GM12878 (cell line): Measurements from ENCODE around the gene TNFAIP8L2. TPM values are rescaled to one million over a fixed set of nuclear protein-coding genes. Genes with fewer than 3 reads are reported as not detected.

Experiments
- ATAC-seq: fragments of 200-7000 bp; cut with Tn5 transposase; 3 replicates; pipeline ENCODE4 v1.9.1; 2020; ENCODE audit warnings: mild to moderate bottlenecking, moderate library complexity
- BruUV-seq: library from RNA; stranded (reverse); fragments of 400-500 nt; replicated peaks from 2 replicates; lab custom pipeline; 2021; lab: Mats Ljungman, UMichigan
- CTCF ChIA-PET: fragments of 300-600 bp; sonication (Branson Sonifier 250); formaldehyde crosslinking; extraction: SDS; loops from one replicate; lab custom pipeline; 2021; ENCODE audit warnings: inconsistent platforms; lab: Yijun Ruan, JAX
- POLR2A ChIA-PET: fragments of 350-600 bp; formaldehyde crosslinking; extraction: SDS; loops from one replicate; lab custom pipeline; 2021; ENCODE audit warnings: inconsistent platforms; lab: Charles Lee
- RAD21 ChIA-PET: fragments of 300-600 bp; sonication (Branson Sonifier 250); formaldehyde crosslinking; loops from one replicate; lab custom pipeline; 2023; ENCODE audit warnings: antibody characterized with exemption; ENCODE audit not compliant: unreplicated experiment; lab: Charles Lee
- SMC1A ChIA-PET: fragments of 300-600 bp; sonication (Branson Sonifier 250); formaldehyde crosslinking; loops from one replicate; lab custom pipeline; 2023; ENCODE audit not compliant: unreplicated experiment, uncharacterized antibody; lab: Charles Lee
- DNase-seq: peaks from one replicate; pipeline ENCODE4 v3.0.0-alpha.2; 2011; ENCODE audit warnings: low read depth, low spot score
- FAIRE-seq: peaks from 3 replicates; lab custom pipeline; 2011; peaks lifted over from hg19 to GRCh38; lab: Jason Lieb, UNC
- H2AFZ ChIP-seq: 2 replicates; pipeline ENCODE4 v1.6.0; 2011; ENCODE audit warnings: low read depth, low read length, control low read depth; ENCODE audit not compliant: control insufficient read depth
- H3K27ac ChIP-seq: 2 replicates; pipeline ENCODE4 v1.5.1; 2011; ENCODE audit warnings: control low read depth; ENCODE audit not compliant: control insufficient read depth, insufficient read depth
- H3K27me3 ChIP-seq, 2 experiments: replicated peaks in 1 of 2; 2 replicates each; pipeline versions ENCODE4 v1.6.0 to v1.6.1; 2011; ENCODE audit warnings: low read length in 1 of 2; ENCODE audit not compliant: control insufficient read depth in 2 of 2, insufficient read depth in 2 of 2
- H3K36me3 ChIP-seq, 2 experiments: 2 replicates each; pipeline ENCODE4 v1.5.1; 2011; ENCODE audit warnings: low read length in 1 of 2; ENCODE audit not compliant: control insufficient read depth in 2 of 2, insufficient read depth in 2 of 2
- H3K4me1 ChIP-seq: 2 replicates; pipeline ENCODE4 v1.6.1; 2011; ENCODE audit warnings: mild to moderate bottlenecking, low read length, moderate library complexity, mixed read lengths; ENCODE audit not compliant: control insufficient read depth, insufficient read depth
- H3K4me2 ChIP-seq: 2 replicates; pipeline ENCODE4 v1.6.0; 2011; ENCODE audit warnings: control low read depth; ENCODE audit not compliant: control insufficient read depth, insufficient read depth
- H3K4me3 ChIP-seq: fragments of 200-600 bp; sonication (generic); 2 replicates; pipeline ENCODE4 v1.5.1; 2016
- H3K79me2 ChIP-seq: 2 replicates; pipeline ENCODE4 v1.6.0; 2011; ENCODE audit warnings: low read length; ENCODE audit not compliant: control insufficient read depth, insufficient read depth
- H3K9ac ChIP-seq: 2 replicates; pipeline ENCODE4 v1.8.0; 2011; ENCODE audit warnings: low read length, control low read depth, mixed read lengths; ENCODE audit not compliant: control insufficient read depth, insufficient read depth
- H3K9me3 ChIP-seq: replicated peaks from 3 replicates; pipeline ENCODE4 v1.5.1; 2011; ENCODE audit warnings: mild to moderate bottlenecking, low read length; ENCODE audit not compliant: control insufficient read depth, insufficient read depth
- H4K20me1 ChIP-seq: 2 replicates; pipeline ENCODE4 v1.6.0; 2011; ENCODE audit not compliant: control insufficient read depth, insufficient read depth
- FOXM1 ChIP-seq: IDR thresholded peaks from 2 replicates; pipeline ENCODE4 v1.6.1; 2012; ENCODE audit warnings: low read depth, mild to moderate bottlenecking, inconsistent platforms, low read length, moderate library complexity
- ZBTB4 ChIP-seq: fragments of 450-650 bp; formaldehyde crosslinking; IDR thresholded peaks from 2 replicates; pipeline ENCODE4 v1.4.0; 2022; ENCODE audit warnings: mild to moderate bottlenecking, moderate library complexity
- WGBS: methylation state at CpG from one replicate; pipeline ENCODE4 v1.1.6; 2016; ENCODE audit warnings: low lambda C conversion rate; ENCODE audit not compliant: insufficient replicate concordance, insufficient coverage; ENCODE audit errors: missing lambda C conversion rate; 5-methylcytosine and 5-hydroxymethylcytosine counted together
- in situ Hi-C: fragments of 300-500 bp; cut with MboI; formaldehyde crosslinking; loops from 9 replicates; pipeline ENCODE4 v1.14.3; 2018; ENCODE audit warnings: mixed read lengths
- intact Hi-C: fragments of 100-400 bp; cut with micrococcal nuclease; formaldehyde crosslinking; loops from one replicate; pipeline ENCODE4 v1.14.2; 2022; ENCODE audit not compliant: unreplicated experiment
- polyA plus RNA-seq, 11 experiments: library from polyadenylated mRNA; depleted of rRNA in 4 of 11; unstranded in 6 of 11; stranded (reverse) in 5 of 11; fragments of >200 nt; fragmentation: Nextera tagmentation in 4 of 11; fragmentation: Illumina TruSeq in 1 of 11; extraction: Ambion mirVana in 4 of 11; extraction: Trizol in 1 of 11; gene quantifications; 1 replicate in 1 of 11; 2 replicates in 10 of 11; pipeline versions ENCODE4 v1.2.1 to v1.2.3, GENCODE V29; 2011 to 2016; ENCODE audit warnings: inconsistent platforms in 2 of 11, missing spikeins in 2 of 11, low read depth in 1 of 11
- total RNA-seq, 4 experiments: library from RNA; depleted of rRNA in 3 of 4; stranded (reverse); fragments of >200 nt in 3 of 4; fragmentation: Illumina TruSeq in 1 of 4; extraction: Trizol in 1 of 4; gene quantifications; 2 replicates each; pipeline versions ENCODE4 v1.2.1 to v1.2.3, GENCODE V29; 2013 to 2021
- TF ChIP-seq, protein P1 (sequence below): IDR thresholded peaks from 2 replicates; pipeline ENCODE4 v1.6.1; 2011; ENCODE audit warnings: borderline replicate concordance, low read depth, mild to moderate bottlenecking, moderate library complexity, mixed read lengths, low read length; ENCODE audit not compliant: insufficient read depth; ENCODE audit errors: extremely low read length
- TF ChIP-seq, protein P2 (sequence below): IDR thresholded peaks from 2 replicates; pipeline ENCODE4 v1.6.1; 2012; ENCODE audit warnings: low read depth, low read length, improper control_type of control experiment
- TF ChIP-seq, protein P3 (sequence below): fragments of 450-650 bp; IDR thresholded peaks from 2 replicates; pipeline ENCODE4 v1.6.1; 2016; ENCODE audit warnings: mild to moderate bottlenecking, moderate library complexity, borderline replicate concordance

The TNFAIP8L2 gene
- total and polyA plus RNA-seq, 10 of the 15 experiments (the other 5 are each of a cell fraction or from before 2014, with no cell fraction given) = 5.4 to 26.3 (median 14.2) TPM

- no peaks in the 10 kb centered on the region for H3K79me2 ChIP-seq
- TF ChIP-seq ZBTB4 (no peak), FOXM1 (no peak)
- TF ChIP-seq, protein P1, sequence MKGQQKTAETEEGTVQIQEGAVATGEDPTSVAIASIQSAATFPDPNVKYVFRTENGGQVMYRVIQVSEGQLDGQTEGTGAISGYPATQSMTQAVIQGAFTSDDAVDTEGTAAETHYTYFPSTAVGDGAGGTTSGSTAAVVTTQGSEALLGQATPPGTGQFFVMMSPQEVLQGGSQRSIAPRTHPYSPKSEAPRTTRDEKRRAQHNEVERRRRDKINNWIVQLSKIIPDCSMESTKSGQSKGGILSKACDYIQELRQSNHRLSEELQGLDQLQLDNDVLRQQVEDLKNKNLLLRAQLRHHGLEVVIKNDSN = no peak
- TF ChIP-seq, protein P2, sequence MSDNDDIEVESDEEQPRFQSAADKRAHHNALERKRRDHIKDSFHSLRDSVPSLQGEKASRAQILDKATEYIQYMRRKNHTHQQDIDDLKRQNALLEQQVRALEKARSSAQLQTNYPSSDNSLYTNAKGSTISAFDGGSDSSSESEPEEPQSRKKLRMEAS = no peak
- TF ChIP-seq, protein P3, sequence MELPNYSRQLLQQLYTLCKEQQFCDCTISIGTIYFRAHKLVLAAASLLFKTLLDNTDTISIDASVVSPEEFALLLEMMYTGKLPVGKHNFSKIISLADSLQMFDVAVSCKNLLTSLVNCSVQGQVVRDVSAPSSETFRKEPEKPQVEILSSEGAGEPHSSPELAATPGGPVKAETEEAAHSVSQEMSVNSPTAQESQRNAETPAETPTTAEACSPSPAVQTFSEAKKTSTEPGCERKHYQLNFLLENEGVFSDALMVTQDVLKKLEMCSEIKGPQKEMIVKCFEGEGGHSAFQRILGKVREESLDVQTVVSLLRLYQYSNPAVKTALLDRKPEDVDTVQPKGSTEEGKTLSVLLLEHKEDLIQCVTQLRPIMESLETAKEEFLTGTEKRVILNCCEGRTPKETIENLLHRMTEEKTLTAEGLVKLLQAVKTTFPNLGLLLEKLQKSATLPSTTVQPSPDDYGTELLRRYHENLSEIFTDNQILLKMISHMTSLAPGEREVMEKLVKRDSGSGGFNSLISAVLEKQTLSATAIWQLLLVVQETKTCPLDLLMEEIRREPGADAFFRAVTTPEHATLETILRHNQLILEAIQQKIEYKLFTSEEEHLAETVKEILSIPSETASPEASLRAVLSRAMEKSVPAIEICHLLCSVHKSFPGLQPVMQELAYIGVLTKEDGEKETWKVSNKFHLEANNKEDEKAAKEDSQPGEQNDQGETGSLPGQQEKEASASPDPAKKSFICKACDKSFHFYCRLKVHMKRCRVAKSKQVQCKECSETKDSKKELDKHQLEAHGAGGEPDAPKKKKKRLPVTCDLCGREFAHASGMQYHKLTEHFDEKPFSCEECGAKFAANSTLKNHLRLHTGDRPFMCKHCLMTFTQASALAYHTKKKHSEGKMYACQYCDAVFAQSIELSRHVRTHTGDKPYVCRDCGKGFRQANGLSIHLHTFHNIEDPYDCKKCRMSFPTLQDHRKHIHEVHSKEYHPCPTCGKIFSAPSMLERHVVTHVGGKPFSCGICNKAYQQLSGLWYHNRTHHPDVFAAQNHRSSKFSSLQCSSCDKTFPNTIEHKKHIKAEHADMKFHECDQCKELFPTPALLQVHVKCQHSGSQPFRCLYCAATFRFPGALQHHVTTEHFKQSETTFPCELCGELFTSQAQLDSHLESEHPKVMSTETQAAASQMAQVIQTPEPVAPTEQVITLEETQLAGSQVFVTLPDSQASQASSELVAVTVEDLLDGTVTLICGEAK = no peak
- peaks cover 8% of the 10 kb centered on the region; the same call in 1 of the 2 replicates for H3K4me1 ChIP-seq
- DNase-seq (no peak), ATAC-seq (no peak), FAIRE-seq (no peak)
- H3K27me3 ChIP-seq = no peaks in the 10 kb centered on the region
- H3K9ac ChIP-seq = no peak overlapping the region
- 75% methylated on average over 7 of the region's 7 CpGs for WGBS
- no peaks in the 10 kb centered on the region for H4K20me1 ChIP-seq
- POLR2A ChIA-PET = no interaction called here
- CTCF ChIA-PET = interaction anchor here (1.5 to 2.6 kb wide), 3 partner anchors 20 to 35 kb away, joined by 4 to 15 read pairs (median 7); no protein-coding TSS in a partner anchor
- in situ Hi-C loops (no loop called here), intact Hi-C loops (no loop called here)
- SMC1A ChIA-PET = interaction anchor here (0.7 to 1.1 kb wide), 2 partner anchors 9 to 20 kb away, joined by 3 read pairs; no protein-coding TSS in a partner anchor
- RAD21 ChIA-PET = interaction anchor here (1.1 kb wide), 1 partner anchor 32 kb away, joined by 3 read pairs; no protein-coding TSS in a partner anchor
- no peak overlapping the region for H3K4me3 ChIP-seq
- no peaks in the 10 kb centered on the region for H3K9me3 ChIP-seq
- no TSS peak for BruUV-seq
- H3K4me2 ChIP-seq = no peak overlapping the region
- H2AFZ ChIP-seq = no peak overlapping the region
- no peak overlapping the region for H3K27ac ChIP-seq
- no peaks in the 10 kb centered on the region for H3K36me3 ChIP-seq
Measured at GRCh38 chr1:151134991-151135390, 21.5 kb upstream of the TNFAIP8L2 start.
